GM23338 (cell line): ENCODE data around the gene BPIFB2. TPM values are rescaled to one million over a fixed set of nuclear protein-coding genes. Genes with fewer than 3 reads are reported as not detected.

Source experiments
- ATAC-seq: fragments of 200-7000 bp; cut with Tn5 transposase; 3 replicates; pipeline ENCODE4 v1.9.1; 2020
- DNase-seq: peaks from one replicate; pipeline ENCODE4 v3.0.0-alpha.2; 2015; ENCODE audit warnings: low spot score
- H2AFZ ChIP-seq: fragments of 200-600 bp; sonication (generic); 2 replicates; pipeline ENCODE4 v1.8.0; 2016; ENCODE audit warnings: antibody characterized with exemption, mild to moderate bottlenecking, moderate library complexity
- H3F3A ChIP-seq: fragments of 200-600 bp; sonication (generic); replicated peaks from 2 replicates; pipeline ENCODE4 v1.8.0; 2017; ENCODE audit warnings: antibody characterized with exemption, mixed run types, low read depth
- H3K27ac ChIP-seq: fragments of 200-600 bp; sonication (generic); 2 replicates; pipeline ENCODE4 v1.6.1; 2016; ENCODE audit warnings: low read depth
- H3K27me3 ChIP-seq: fragments of 200-600 bp; sonication (generic); 2 replicates; pipeline ENCODE4 v1.8.0; 2016; ENCODE audit warnings: mild to moderate bottlenecking, mixed run types, moderate library complexity; ENCODE audit not compliant: insufficient read depth
- H3K36me3 ChIP-seq: fragments of 200-600 bp; sonication (generic); 2 replicates; pipeline ENCODE4 v1.8.0; 2016; ENCODE audit warnings: mild to moderate bottlenecking; ENCODE audit not compliant: insufficient read depth
- H3K4me1 ChIP-seq: fragments of 200-600 bp; sonication (generic); 2 replicates; pipeline ENCODE4 v1.8.0; 2016; ENCODE audit warnings: mild to moderate bottlenecking, moderate library complexity; ENCODE audit not compliant: insufficient read depth
- H3K4me2 ChIP-seq: fragments of 200-600 bp; sonication (generic); 2 replicates; pipeline ENCODE4 v1.7.1; 2017; ENCODE audit warnings: mixed run types
- H3K4me3 ChIP-seq: fragments of 200-600 bp; sonication (generic); 2 replicates; pipeline ENCODE4 v1.6.1; 2016; ENCODE audit warnings: mixed run types
- H3K79me2 ChIP-seq: fragments of 200-600 bp; sonication (generic); replicated peaks from 2 replicates; pipeline ENCODE4 v1.8.0; 2017; ENCODE audit warnings: mild to moderate bottlenecking; ENCODE audit not compliant: insufficient read depth
- H3K9me2 ChIP-seq: fragments of 200-600 bp; sonication (generic); 2 replicates; pipeline ENCODE4 v1.8.0; 2017; ENCODE audit not compliant: insufficient read depth
- H4K20me1 ChIP-seq: fragments of 200-600 bp; sonication (generic); replicated peaks from 2 replicates; pipeline ENCODE4 v1.8.0; 2017; ENCODE audit warnings: mild to moderate bottlenecking; ENCODE audit not compliant: insufficient read depth
- H3K27ac Mint-ChIP-seq: 2 replicates; pipeline ENCODE4 v1.8.0; 2020; ENCODE audit warnings: inconsistent platforms, mild to moderate bottlenecking, moderate library complexity, mixed read lengths
- H3K27me3 Mint-ChIP-seq: 3 replicates; pipeline ENCODE4 v1.8.0; 2022; ENCODE audit warnings: low read depth, mild to moderate bottlenecking, moderate library complexity, mixed read lengths, inconsistent platforms; ENCODE audit not compliant: insufficient read depth, poor library complexity
- H3K36me3 Mint-ChIP-seq: 3 replicates; pipeline ENCODE4 v1.8.0; 2021; ENCODE audit warnings: low read depth, mild to moderate bottlenecking, inconsistent platforms, moderate library complexity, mixed read lengths
- H3K4me1 Mint-ChIP-seq: 3 replicates; pipeline ENCODE4 v1.8.0; 2020; ENCODE audit warnings: mild to moderate bottlenecking, inconsistent platforms, mixed read lengths
- H3K4me3 Mint-ChIP-seq: 3 replicates; pipeline ENCODE4 v1.8.0; 2021; ENCODE audit warnings: moderate library complexity, mild to moderate bottlenecking, inconsistent platforms, mixed read lengths
- H3K9me3 Mint-ChIP-seq: 3 replicates; pipeline ENCODE4 v1.8.0; 2020; ENCODE audit warnings: moderate library complexity, mild to moderate bottlenecking, inconsistent platforms, mixed read lengths
- POLR2AphosphoS5 ChIP-seq: IDR thresholded peaks from 2 replicates; pipeline ENCODE4 v1.6.1; 2016; ENCODE audit warnings: antibody characterized with exemption, low read depth
- STAT1 ChIP-seq: IDR thresholded peaks from one replicate; pipeline ENCODE4 v1.6.1; 2016; ENCODE audit warnings: antibody characterized with exemption; ENCODE audit not compliant: unreplicated experiment
- ZNF114 ChIP-seq: fragments of 250-450 bp; sonication (Bioruptor Pico); IDR thresholded peaks from 2 replicates; pipeline ENCODE4 v1.5.0; 2020; ENCODE audit warnings: mild to moderate bottlenecking, moderate library complexity
- polyA plus RNA-seq: library from polyadenylated mRNA; unstranded; fragments of >200 nt; fragmentation: Nextera tagmentation; extraction: Ambion mirVana; gene quantifications from 2 replicates; pipeline ENCODE4 v1.2.1, GENCODE V29; 2016
- total RNA-seq: library from RNA; depleted of rRNA; stranded (reverse); fragments of >200 nt; shearing (Covaris generic); gene quantifications from 2 replicates; pipeline ENCODE4 v1.2.3, GENCODE V29; 2014
- TF ChIP-seq, protein P1 (sequence below): IDR thresholded peaks from one replicate; pipeline ENCODE4 v1.6.1; 2018; ENCODE audit warnings: antibody characterized with exemption; ENCODE audit not compliant: unreplicated experiment
- TF ChIP-seq, protein P2 (sequence below): fragments of 250-450 bp; sonication (Bioruptor Pico); IDR thresholded peaks from 2 replicates; pipeline ENCODE4 v1.5.0; 2020; ENCODE audit warnings: mild to moderate bottlenecking, moderate library complexity
- TF ChIP-seq, protein P3 (sequence below), 2 experiments: fragments of 200-600 bp in 1 of 2; sonication (generic) in 1 of 2; conservative IDR thresholded peaks; 2 replicates each; pipeline versions ENCODE4 v1.5.1 to v1.6.1; 2016 to 2017; ENCODE audit warnings: antibody characterized with exemption in 2 of 2, low read depth in 2 of 2, mild to moderate bottlenecking in 2 of 2, moderate library complexity in 1 of 2

BPIFB2 gene
- total and polyA plus RNA-seq, 2 experiments from 2014 or later = not detected

DNA sequence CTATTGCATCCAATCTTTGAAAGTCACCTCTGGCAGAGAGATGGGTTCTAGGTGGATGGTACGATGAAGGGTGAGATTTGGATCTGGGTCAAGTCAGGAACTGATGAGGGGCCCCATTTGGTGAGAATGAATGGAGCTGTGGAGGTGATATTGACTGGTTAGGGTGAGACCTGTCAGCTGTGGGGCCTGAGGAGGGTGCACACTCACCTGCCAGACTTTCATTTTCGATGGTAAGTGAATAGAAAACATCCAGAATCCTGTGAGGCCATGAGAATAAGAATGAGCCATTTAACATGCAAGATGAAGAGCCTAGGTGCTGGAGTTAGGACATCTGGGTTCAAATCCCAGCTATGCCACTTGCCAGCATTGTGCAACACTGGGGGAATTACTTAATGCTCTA, 10.1 kb upstream of the BPIFB2 start:
- no peak overlapping the region for H3K27ac Mint-ChIP-seq
- no peak for ATAC-seq
- no peak overlapping the region for H3K4me3 Mint-ChIP-seq
- TF ChIP-seq STAT1 (no peak), POLR2AphosphoS5 (no peak), ZNF114 (CRISPR knock-in tag) (no peak)
- TF ChIP-seq, protein P1, sequence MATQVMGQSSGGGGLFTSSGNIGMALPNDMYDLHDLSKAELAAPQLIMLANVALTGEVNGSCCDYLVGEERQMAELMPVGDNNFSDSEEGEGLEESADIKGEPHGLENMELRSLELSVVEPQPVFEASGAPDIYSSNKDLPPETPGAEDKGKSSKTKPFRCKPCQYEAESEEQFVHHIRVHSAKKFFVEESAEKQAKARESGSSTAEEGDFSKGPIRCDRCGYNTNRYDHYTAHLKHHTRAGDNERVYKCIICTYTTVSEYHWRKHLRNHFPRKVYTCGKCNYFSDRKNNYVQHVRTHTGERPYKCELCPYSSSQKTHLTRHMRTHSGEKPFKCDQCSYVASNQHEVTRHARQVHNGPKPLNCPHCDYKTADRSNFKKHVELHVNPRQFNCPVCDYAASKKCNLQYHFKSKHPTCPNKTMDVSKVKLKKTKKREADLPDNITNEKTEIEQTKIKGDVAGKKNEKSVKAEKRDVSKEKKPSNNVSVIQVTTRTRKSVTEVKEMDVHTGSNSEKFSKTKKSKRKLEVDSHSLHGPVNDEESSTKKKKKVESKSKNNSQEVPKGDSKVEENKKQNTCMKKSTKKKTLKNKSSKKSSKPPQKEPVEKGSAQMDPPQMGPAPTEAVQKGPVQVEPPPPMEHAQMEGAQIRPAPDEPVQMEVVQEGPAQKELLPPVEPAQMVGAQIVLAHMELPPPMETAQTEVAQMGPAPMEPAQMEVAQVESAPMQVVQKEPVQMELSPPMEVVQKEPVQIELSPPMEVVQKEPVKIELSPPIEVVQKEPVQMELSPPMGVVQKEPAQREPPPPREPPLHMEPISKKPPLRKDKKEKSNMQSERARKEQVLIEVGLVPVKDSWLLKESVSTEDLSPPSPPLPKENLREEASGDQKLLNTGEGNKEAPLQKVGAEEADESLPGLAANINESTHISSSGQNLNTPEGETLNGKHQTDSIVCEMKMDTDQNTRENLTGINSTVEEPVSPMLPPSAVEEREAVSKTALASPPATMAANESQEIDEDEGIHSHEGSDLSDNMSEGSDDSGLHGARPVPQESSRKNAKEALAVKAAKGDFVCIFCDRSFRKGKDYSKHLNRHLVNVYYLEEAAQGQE = no peak
- TF ChIP-seq, protein P2, sequence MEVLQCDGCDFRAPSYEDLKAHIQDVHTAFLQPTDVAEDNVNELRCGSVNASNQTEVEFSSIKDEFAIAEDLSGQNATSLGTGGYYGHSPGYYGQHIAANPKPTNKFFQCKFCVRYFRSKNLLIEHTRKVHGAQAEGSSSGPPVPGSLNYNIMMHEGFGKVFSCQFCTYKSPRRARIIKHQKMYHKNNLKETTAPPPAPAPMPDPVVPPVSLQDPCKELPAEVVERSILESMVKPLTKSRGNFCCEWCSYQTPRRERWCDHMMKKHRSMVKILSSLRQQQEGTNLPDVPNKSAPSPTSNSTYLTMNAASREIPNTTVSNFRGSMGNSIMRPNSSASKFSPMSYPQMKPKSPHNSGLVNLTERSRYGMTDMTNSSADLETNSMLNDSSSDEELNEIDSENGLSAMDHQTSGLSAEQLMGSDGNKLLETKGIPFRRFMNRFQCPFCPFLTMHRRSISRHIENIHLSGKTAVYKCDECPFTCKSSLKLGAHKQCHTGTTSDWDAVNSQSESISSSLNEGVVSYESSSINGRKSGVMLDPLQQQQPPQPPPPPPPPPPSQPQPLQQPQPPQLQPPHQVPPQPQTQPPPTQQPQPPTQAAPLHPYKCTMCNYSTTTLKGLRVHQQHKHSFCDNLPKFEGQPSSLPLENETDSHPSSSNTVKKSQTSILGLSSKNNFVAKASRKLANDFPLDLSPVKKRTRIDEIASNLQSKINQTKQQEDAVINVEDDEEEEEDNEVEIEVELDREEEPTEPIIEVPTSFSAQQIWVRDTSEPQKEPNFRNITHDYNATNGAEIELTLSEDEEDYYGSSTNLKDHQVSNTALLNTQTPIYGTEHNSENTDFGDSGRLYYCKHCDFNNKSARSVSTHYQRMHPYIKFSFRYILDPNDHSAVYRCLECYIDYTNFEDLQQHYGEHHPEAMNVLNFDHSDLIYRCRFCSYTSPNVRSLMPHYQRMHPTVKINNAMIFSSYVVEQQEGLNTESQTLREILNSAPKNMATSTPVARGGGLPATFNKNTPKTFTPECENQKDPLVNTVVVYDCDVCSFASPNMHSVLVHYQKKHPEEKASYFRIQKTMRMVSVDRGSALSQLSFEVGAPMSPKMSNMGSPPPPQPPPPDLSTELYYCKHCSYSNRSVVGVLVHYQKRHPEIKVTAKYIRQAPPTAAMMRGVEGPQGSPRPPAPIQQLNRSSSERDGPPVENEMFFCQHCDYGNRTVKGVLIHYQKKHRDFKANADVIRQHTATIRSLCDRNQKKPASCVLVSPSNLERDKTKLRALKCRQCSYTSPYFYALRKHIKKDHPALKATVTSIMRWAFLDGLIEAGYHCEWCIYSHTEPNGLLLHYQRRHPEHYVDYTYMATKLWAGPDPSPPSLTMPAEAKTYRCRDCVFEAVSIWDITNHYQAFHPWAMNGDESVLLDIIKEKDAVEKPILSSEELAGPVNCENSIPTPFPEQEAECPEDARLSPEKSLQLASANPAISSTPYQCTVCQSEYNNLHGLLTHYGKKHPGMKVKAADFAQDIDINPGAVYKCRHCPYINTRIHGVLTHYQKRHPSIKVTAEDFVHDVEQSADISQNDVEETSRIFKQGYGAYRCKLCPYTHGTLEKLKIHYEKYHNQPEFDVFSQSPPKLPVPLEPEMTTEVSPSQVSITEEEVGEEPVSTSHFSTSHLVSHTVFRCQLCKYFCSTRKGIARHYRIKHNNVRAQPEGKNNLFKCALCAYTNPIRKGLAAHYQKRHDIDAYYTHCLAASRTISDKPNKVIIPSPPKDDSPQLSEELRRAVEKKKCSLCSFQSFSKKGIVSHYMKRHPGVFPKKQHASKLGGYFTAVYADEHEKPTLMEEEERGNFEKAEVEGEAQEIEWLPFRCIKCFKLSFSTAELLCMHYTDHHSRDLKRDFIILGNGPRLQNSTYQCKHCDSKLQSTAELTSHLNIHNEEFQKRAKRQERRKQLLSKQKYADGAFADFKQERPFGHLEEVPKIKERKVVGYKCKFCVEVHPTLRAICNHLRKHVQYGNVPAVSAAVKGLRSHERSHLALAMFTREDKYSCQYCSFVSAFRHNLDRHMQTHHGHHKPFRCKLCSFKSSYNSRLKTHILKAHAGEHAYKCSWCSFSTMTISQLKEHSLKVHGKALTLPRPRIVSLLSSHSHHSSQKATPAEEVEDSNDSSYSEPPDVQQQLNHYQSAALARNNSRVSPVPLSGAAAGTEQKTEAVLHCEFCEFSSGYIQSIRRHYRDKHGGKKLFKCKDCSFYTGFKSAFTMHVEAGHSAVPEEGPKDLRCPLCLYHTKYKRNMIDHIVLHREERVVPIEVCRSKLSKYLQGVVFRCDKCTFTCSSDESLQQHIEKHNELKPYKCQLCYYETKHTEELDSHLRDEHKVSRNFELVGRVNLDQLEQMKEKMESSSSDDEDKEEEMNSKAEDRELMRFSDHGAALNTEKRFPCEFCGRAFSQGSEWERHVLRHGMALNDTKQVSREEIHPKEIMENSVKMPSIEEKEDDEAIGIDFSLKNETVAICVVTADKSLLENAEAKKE (CRISPR knock-in tag) = no peak
- TF ChIP-seq, protein P3, sequence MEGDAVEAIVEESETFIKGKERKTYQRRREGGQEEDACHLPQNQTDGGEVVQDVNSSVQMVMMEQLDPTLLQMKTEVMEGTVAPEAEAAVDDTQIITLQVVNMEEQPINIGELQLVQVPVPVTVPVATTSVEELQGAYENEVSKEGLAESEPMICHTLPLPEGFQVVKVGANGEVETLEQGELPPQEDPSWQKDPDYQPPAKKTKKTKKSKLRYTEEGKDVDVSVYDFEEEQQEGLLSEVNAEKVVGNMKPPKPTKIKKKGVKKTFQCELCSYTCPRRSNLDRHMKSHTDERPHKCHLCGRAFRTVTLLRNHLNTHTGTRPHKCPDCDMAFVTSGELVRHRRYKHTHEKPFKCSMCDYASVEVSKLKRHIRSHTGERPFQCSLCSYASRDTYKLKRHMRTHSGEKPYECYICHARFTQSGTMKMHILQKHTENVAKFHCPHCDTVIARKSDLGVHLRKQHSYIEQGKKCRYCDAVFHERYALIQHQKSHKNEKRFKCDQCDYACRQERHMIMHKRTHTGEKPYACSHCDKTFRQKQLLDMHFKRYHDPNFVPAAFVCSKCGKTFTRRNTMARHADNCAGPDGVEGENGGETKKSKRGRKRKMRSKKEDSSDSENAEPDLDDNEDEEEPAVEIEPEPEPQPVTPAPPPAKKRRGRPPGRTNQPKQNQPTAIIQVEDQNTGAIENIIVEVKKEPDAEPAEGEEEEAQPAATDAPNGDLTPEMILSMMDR (conservative IDR thresholded peaks at IDR 0.05; ENCODE audit: low read depth in 2 of 2) = no peak
- H3K9me2 ChIP-seq = no peaks in the 10 kb centered on the region; the same call in 1 of the 2 replicates
- no peaks in the 10 kb centered on the region for H3K36me3 Mint-ChIP-seq
- H3K27me3 ChIP-seq = no peaks in the 10 kb centered on the region
- no peaks in the 10 kb centered on the region for H3K79me2 ChIP-seq
- no peaks in the 10 kb centered on the region for H3F3A ChIP-seq
- H3K27me3 Mint-ChIP-seq = peaks cover 12% of the 10 kb centered on the region
- H3K36me3 ChIP-seq = no peaks in the 10 kb centered on the region
- no peaks in the 10 kb centered on the region for H3K4me1 ChIP-seq
- H3K9me3 Mint-ChIP-seq = no peaks in the 10 kb centered on the region; the same call in 2 of the 3 replicates
- no peak overlapping the region for H3K4me3 ChIP-seq
- no peak overlapping the region for H3K27ac ChIP-seq
- H3K4me2 ChIP-seq = no peak overlapping the region
- no peak for DNase-seq
- H3K4me1 Mint-ChIP-seq = no peaks in the 10 kb centered on the region
- 0 out of 2 replicates have a peak, but pooled peaks cover 2% of the 10 kb centered on the region for H4K20me1 ChIP-seq
- no peak overlapping the region for H2AFZ ChIP-seq
